DND-41 (cell line): Measurements from ENCODE around the gene MYCN.

ENCODE experiments used
- EZH2 ChIP-seq: IDR thresholded peaks from 3 replicates; pipeline ENCODE4 v1.6.1; 2012; ENCODE audit warnings: borderline replicate concordance, low read depth, mild to moderate bottlenecking, moderate library complexity, low read length, inconsistent platforms; ENCODE audit not compliant: severe bottlenecking
- TF ChIP-seq, protein P1 (sequence below): IDR thresholded peaks from 2 replicates; pipeline ENCODE4 v1.5.1; 2012; ENCODE audit warnings: borderline replicate concordance, low read length, moderate library complexity, mild to moderate bottlenecking; ENCODE audit not compliant: poor library complexity, severe bottlenecking; ENCODE audit errors: extremely low read depth

DNA sequence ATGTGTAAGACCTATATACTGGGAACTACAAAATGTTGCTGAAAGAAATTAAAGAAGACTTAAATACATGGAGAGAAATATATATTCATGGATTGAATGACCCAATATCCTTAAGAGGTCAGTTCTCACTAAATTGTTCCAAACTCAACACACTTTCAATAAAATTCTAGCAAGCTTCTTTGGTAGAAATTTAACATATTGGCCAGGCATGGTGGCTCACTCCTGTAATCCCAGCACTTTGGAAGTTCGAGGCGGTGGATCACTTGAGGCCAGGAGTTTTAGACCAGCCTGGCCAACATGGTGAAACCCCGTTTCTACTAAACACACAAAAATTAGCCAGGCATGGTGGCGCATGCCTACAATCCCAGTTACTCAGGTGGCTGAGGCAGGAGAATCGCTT lies 33.6 kb upstream of the MYCN start:
- TF ChIP-seq, protein P1, sequence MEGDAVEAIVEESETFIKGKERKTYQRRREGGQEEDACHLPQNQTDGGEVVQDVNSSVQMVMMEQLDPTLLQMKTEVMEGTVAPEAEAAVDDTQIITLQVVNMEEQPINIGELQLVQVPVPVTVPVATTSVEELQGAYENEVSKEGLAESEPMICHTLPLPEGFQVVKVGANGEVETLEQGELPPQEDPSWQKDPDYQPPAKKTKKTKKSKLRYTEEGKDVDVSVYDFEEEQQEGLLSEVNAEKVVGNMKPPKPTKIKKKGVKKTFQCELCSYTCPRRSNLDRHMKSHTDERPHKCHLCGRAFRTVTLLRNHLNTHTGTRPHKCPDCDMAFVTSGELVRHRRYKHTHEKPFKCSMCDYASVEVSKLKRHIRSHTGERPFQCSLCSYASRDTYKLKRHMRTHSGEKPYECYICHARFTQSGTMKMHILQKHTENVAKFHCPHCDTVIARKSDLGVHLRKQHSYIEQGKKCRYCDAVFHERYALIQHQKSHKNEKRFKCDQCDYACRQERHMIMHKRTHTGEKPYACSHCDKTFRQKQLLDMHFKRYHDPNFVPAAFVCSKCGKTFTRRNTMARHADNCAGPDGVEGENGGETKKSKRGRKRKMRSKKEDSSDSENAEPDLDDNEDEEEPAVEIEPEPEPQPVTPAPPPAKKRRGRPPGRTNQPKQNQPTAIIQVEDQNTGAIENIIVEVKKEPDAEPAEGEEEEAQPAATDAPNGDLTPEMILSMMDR, result no peak
- no peak for TF ChIP-seq EZH2
